C4-2B (cell line): ENCODE results near the gene TNNI3K.

Source experiments
- CTCF ChIP-seq: fragments of 450-650 bp; conservative IDR thresholded peaks from 2 replicates; pipeline ENCODE4 v1.5.1; 2017; ENCODE audit warnings: mild to moderate bottlenecking
- ZFX ChIP-seq: fragments of 450-650 bp; IDR thresholded peaks from 2 replicates; pipeline ENCODE4 v1.6.1; 2017

- TF ChIP-seq CTCF (no peak), ZFX (no peak)
Measured at GRCh38 chr1:74592580-74593355, 357.6 kb downstream of the TNNI3K start.
